Measurements from ENCODE around the gene FAM174C. TPM values are rescaled to one million over a fixed set of nuclear protein-coding genes. Genes with fewer than 3 reads are reported as not detected.
A peak's percentile ranks its signal among the peaks of the same experiment; 100 is the strongest.

The FAM174C gene
- total and polyA plus RNA-seq, 2 donors from 2014 or later = 35.3 to 94.7 TPM

- intact Hi-C loops (cut with DNase I) = no loop called here
- Histone ChIP-seq H3K4me1 (ENCODE audit: control insufficient read depth in 2 of 3, insufficient read depth in 2 of 3, low read depth in 1 of 3, low read length in 3 of 3) (peaks cover 0 to 30% (median 22%) of the 10 kb centered on the region in 3 donors), H3K9me3 (ENCODE audit: control insufficient read depth in 2 of 3, insufficient read depth in 1 of 3, low read length in 3 of 3) (no peaks in the 10 kb centered on the region), H3K9ac (ENCODE audit: low read length in 3 of 3) (peak overlapping the region in 2 of 3 donors; percentile 59 to 67), H3K4me3 (ENCODE audit: low read length in 3 of 3) (peak overlapping the region in 2 of 3 donors; percentile 41 to 70), H3K36me3 (ENCODE audit: control insufficient read depth in 2 of 3, insufficient read depth in 3 of 3, low read length in 3 of 3) (peaks cover 0 to 5% (median 0%) of the 10 kb centered on the region in 3 donors), H3K27ac (ENCODE audit: low read depth in 2 of 2, low read length in 2 of 2) (peak overlapping the region; percentile 99), H3K27me3 (ENCODE audit: control insufficient read depth, insufficient read depth, low read length) (no peaks in the 10 kb centered on the region)
- DNase-seq = no peak
- FAIRE-seq = no peak
- TF ChIP-seq CTCF (IDR thresholded peaks at IDR 0.05; ENCODE audit: borderline replicate concordance, extremely low read depth, insufficient read depth) = no peak
Observed at GRCh38 chr19:1247748-1248138, 27.6 kb upstream of the FAM174C start.

- peak within 1 kb of the TSS; percentile 99 for H3K27ac ChIP-seq (ENCODE audit: low read depth in 2 of 2, low read length in 2 of 2)
- DNase-seq = peak; percentile 80 to 97 (median 90)
- peak within 1 kb of the TSS; percentile 51 to 70 (median 56) for H3K4me3 ChIP-seq (ENCODE audit: low read length in 3 of 3)
- H3K9ac ChIP-seq (ENCODE audit: low read length in 3 of 3) = peak within 1 kb of the TSS in 2 of 3 donors; percentile 59 to 81
- peaks cover 0 to 5% (median 0%) of the 10 kb centered on the region in 3 donors for H3K36me3 ChIP-seq (ENCODE audit: control insufficient read depth in 2 of 3, insufficient read depth in 3 of 3, low read length in 3 of 3)
- H3K4me1 ChIP-seq (ENCODE audit: control insufficient read depth in 2 of 3, insufficient read depth in 2 of 3, low read depth in 1 of 3, low read length in 3 of 3) = peaks cover 0 to 30% (median 22%) of the 10 kb centered on the region in 3 donors
- no peak for FAIRE-seq
- no peaks in the 10 kb centered on the region for H3K27me3 ChIP-seq (ENCODE audit: control insufficient read depth, insufficient read depth, low read length)
- no peaks in the 10 kb centered on the region for H3K9me3 ChIP-seq (ENCODE audit: control insufficient read depth in 2 of 3, insufficient read depth in 1 of 3, low read length in 3 of 3)
- peak; percentile 4 for TF ChIP-seq CTCF (IDR thresholded peaks at IDR 0.05; ENCODE audit: borderline replicate concordance, extremely low read depth, insufficient read depth)
- intact Hi-C loops (cut with DNase I) = no loop called here
Observed at GRCh38 chr19:1248139-1248785, 27.1 kb upstream of the FAM174C start, which contains the start of gene MIDN. TSS of gene MIDN (plus strand) at chr19:1248583. CDS start at chr19:1250297, 1,714 bp downstream.

GRCh38 chr19:1248786-1249297 is 26.5 kb upstream of the FAM174C start:
- FAIRE-seq = no peak
- Histone ChIP-seq H3K9me3 (ENCODE audit: control insufficient read depth in 2 of 3, insufficient read depth in 1 of 3, low read length in 3 of 3) (no peaks in the 10 kb centered on the region), H3K36me3 (ENCODE audit: control insufficient read depth in 2 of 3, insufficient read depth in 3 of 3, low read length in 3 of 3) (peaks cover 0 to 5% (median 0%) of the 10 kb centered on the region in 3 donors), H3K27me3 (ENCODE audit: control insufficient read depth, insufficient read depth, low read length) (no peaks in the 10 kb centered on the region), H3K4me1 (ENCODE audit: control insufficient read depth in 2 of 3, insufficient read depth in 2 of 3, low read depth in 1 of 3, low read length in 3 of 3) (peaks cover 0 to 30% (median 22%) of the 10 kb centered on the region in 3 donors), H3K4me3 (ENCODE audit: low read length in 3 of 3) (peak overlapping the region; percentile 51 to 70 (median 56)), H3K27ac (ENCODE audit: low read depth in 2 of 2, low read length in 2 of 2) (peak overlapping the region; percentile 99), H3K9ac (ENCODE audit: low read length in 3 of 3) (peak overlapping the region in 2 of 3 donors; percentile 58 to 81)
- peak; percentile 73 for TF ChIP-seq CTCF (IDR thresholded peaks at IDR 0.05; ENCODE audit: borderline replicate concordance, extremely low read depth, insufficient read depth)
- intact Hi-C loops (cut with DNase I) = no loop called here
- peak in 4 of 5 donors; percentile 88 to 95 (median 94) for DNase-seq

All from kidney (tissue), 14 donors.